HepG2 (cell line): ENCODE measurements around the gene FSCN2. TPM values are rescaled to one million over a fixed set of nuclear protein-coding genes. Genes with fewer than 3 reads are reported as not detected.
A peak's percentile ranks its signal among the peaks of the same experiment; 100 is the strongest.

Experiments
- KDM5A ChIP-seq: fragments of 200-600 bp; sonication (generic); IDR thresholded peaks from 2 replicates; pipeline ENCODE4 v1.7.0; 2018; ENCODE audit warnings: antibody characterized with exemption, mild to moderate bottlenecking, low read length, borderline replicate concordance
- KLF11 ChIP-seq: IDR thresholded peaks from 2 replicates; pipeline ENCODE4 v1.6.1; 2016; ENCODE audit warnings: missing compliant biosample characterization
- MNT ChIP-seq: fragments of 450-650 bp; IDR thresholded peaks from 2 replicates; pipeline ENCODE4 v1.6.1; 2016
- ONECUT2 ChIP-seq: sonication (generic); formaldehyde crosslinking; IDR thresholded peaks from 2 replicates; pipeline ENCODE4 v1.4.0; 2020; ENCODE audit warnings: missing genetic modification reagents
- PPARG ChIP-seq: conservative IDR thresholded peaks from 2 replicates; pipeline ENCODE4 v1.6.1; 2016; ENCODE audit warnings: missing biosample characterization, missing genetic modification reagents
- SIN3A ChIP-seq: IDR thresholded peaks from 2 replicates; pipeline ENCODE4 v1.6.1; 2011; ENCODE audit warnings: low read depth, mild to moderate bottlenecking, control low read depth, low read length, borderline replicate concordance
- SKIL ChIP-seq: sonication (generic); formaldehyde crosslinking; IDR thresholded peaks from 2 replicates; pipeline ENCODE4 v1.8.0; 2022; ENCODE audit warnings: missing genetic modification reagents, mild to moderate bottlenecking, moderate library complexity, borderline replicate concordance
- SOX5 ChIP-seq: IDR thresholded peaks from 2 replicates; pipeline ENCODE4 v1.6.1; 2016; ENCODE audit warnings: borderline replicate concordance
- SSRP1 ChIP-seq: IDR thresholded peaks from 2 replicates; pipeline ENCODE4 v1.6.1; 2016; ENCODE audit warnings: control low read depth
- ZBTB14 ChIP-seq: sonication (generic); formaldehyde crosslinking; IDR thresholded peaks from 2 replicates; pipeline ENCODE4 v1.4.0; 2020; ENCODE audit warnings: missing genetic modification reagents
- ZBTB46 ChIP-seq: sonication (generic); formaldehyde crosslinking; IDR thresholded peaks from 2 replicates; pipeline ENCODE4 v1.4.0; 2020; ENCODE audit warnings: mild to moderate bottlenecking, missing genetic modification reagents, borderline replicate concordance
- ZNF317 ChIP-seq: sonication (generic); formaldehyde crosslinking; IDR thresholded peaks from 2 replicates; pipeline ENCODE4 v1.5.0; 2020; ENCODE audit warnings: mild to moderate bottlenecking, missing genetic modification reagents
- ZNF354B ChIP-seq: sonication (generic); formaldehyde crosslinking; IDR thresholded peaks from 2 replicates; pipeline ENCODE4 v1.8.0; 2022; ENCODE audit warnings: mild to moderate bottlenecking, missing genetic modification reagents
- ZNF484 ChIP-seq: sonication (generic); formaldehyde crosslinking; IDR thresholded peaks from 2 replicates; pipeline ENCODE4 v1.5.1; 2020; ENCODE audit warnings: mild to moderate bottlenecking, low read depth, missing genetic modification reagents, borderline replicate concordance
- ZNF510 ChIP-seq: sonication (generic); formaldehyde crosslinking; IDR thresholded peaks from 2 replicates; pipeline ENCODE4 v1.4.0; 2020; ENCODE audit warnings: low read depth, mild to moderate bottlenecking, missing genetic modification reagents
- polyA plus RNA-seq, 8 experiments: library from polyadenylated mRNA; depleted of rRNA in 3 of 8; stranded (reverse) in 7 of 8; unstranded in 1 of 8; fragments of >200 nt; fragmentation: Illumina TruSeq in 4 of 8; extraction: Trizol in 4 of 8; gene quantifications; 2 replicates each; pipeline versions ENCODE4 v1.2.1 to v1.2.3, GENCODE V29; 2011 to 2016; ENCODE audit warnings: low read depth in 4 of 8, missing spikeins in 1 of 8, mixed read lengths in 1 of 8; ENCODE audit not compliant: insufficient read depth in 1 of 8
- total RNA-seq, 5 experiments: library from RNA; depleted of rRNA; stranded (reverse); fragments of >200 nt; fragmentation: Illumina TruSeq; extraction: Trizol; gene quantifications; 2 replicates each; pipeline ENCODE4 v1.2.3, GENCODE V29; 2016; ENCODE audit warnings: low read depth in 1 of 5

Gene FSCN2
- total and polyA plus RNA-seq, 2 of the 13 experiments (the other 11 are each of a cell fraction or from before 2014, with no cell fraction given): 0.09 TPM; not detected in 1

GRCh38 chr17:81575836-81576235 is 47.7 kb downstream of the FSCN2 start (continued):
- no peak for TF ChIP-seq ZBTB14 (CRISPR knock-in tag)
- no peak for TF ChIP-seq ZBTB46 (CRISPR knock-in tag)
- no peak for TF ChIP-seq PPARG (CRISPR knock-in tag)
- no peak for TF ChIP-seq ONECUT2 (CRISPR knock-in tag)
- no peak for TF ChIP-seq MNT
- TF ChIP-seq ZNF317: no peak
- TF ChIP-seq SIN3A: no peak
- TF ChIP-seq KDM5A: no peak
- peak; percentile 21 for TF ChIP-seq SOX5 (CRISPR knock-in tag)
- no peak for TF ChIP-seq ZNF354B (CRISPR knock-in tag)
- no peak for TF ChIP-seq ZNF510 (CRISPR knock-in tag)
- no peak for TF ChIP-seq KLF11 (CRISPR knock-in tag)
- peak; percentile 35; the same call in 1 of the 2 replicates for TF ChIP-seq SSRP1 (CRISPR knock-in tag)
- no peak for TF ChIP-seq SKIL (CRISPR knock-in tag)
- TF ChIP-seq ZNF484 (CRISPR knock-in tag): no peak
